Activated CD4-positive, alpha-beta T cell treated with anti-CD3 and anti-CD28 coated beads, Interleukin-2, amount 50 U/mL, for 1 hour (primary cell): ENCODE results near the gene UBAC2.

Experiments
- DNase-seq: peaks from one replicate; pipeline ENCODE4 v3.0.0-alpha.2; 2020

Gene UBAC2

GRCh38 chr13:99315186-99315585, 114.5 kb downstream of the UBAC2 start:
- DNase-seq = no peak

- no peak for DNase-seq
Observed at GRCh38 chr13:99316224-99316623, 115.6 kb downstream of the UBAC2 start.

GRCh38 chr13:99316657-99317256, 116.1 kb downstream of the UBAC2 start:
- no peak for DNase-seq

GRCh38 chr13:99320693-99321481, 120.2 kb downstream of the UBAC2 start:
- DNase-seq = peak; percentile 28

GRCh38 chr13:99321709-99322108, 121.1 kb downstream of the UBAC2 start:
- DNase-seq = no peak

GRCh38 chr13:99322297-99323103, 121.8 kb downstream of the UBAC2 start:
- peak; percentile 29 for DNase-seq

- DNase-seq = no peak
Observed at GRCh38 chr13:99323488-99323887, 122.8 kb downstream of the UBAC2 start.

GRCh38 chr13:99326012-99326411, 125.4 kb downstream of the UBAC2 start:
- no peak for DNase-seq

- DNase-seq = no peak
Observed at GRCh38 chr13:99327126-99327525, 126.5 kb downstream of the UBAC2 start.

- no peak for DNase-seq
Observed at GRCh38 chr13:99327761-99328160, 127.1 kb downstream of the UBAC2 start.

- no peak for DNase-seq
Observed at GRCh38 chr13:99329477-99329876, 128.8 kb downstream of the UBAC2 start.

GRCh38 chr13:99330942-99331341, 130.3 kb downstream of the UBAC2 start:
- no peak for DNase-seq

- DNase-seq = no peak
Observed at GRCh38 chr13:99331881-99332293, 131.2 kb downstream of the UBAC2 start.

- DNase-seq = no peak
Observed at GRCh38 chr13:99332456-99332855, 131.8 kb downstream of the UBAC2 start.

- no peak for DNase-seq
Observed at GRCh38 chr13:99334221-99334620, 133.6 kb downstream of the UBAC2 start.

GRCh38 chr13:99335087-99335486, 134.4 kb downstream of the UBAC2 start:
- DNase-seq = no peak

GRCh38 chr13:99335603-99336002, 134.9 kb downstream of the UBAC2 start:
- DNase-seq = no peak

- no peak for DNase-seq
Observed at GRCh38 chr13:99339230-99339721, 138.6 kb downstream of the UBAC2 start.

GRCh38 chr13:99339736-99340397, 139.2 kb downstream of the UBAC2 start:
- DNase-seq = peak; percentile 59

GRCh38 chr13:99340638-99341037, 140.0 kb downstream of the UBAC2 start:
- no peak for DNase-seq

- DNase-seq = no peak
Observed at GRCh38 chr13:99341969-99342722, 141.5 kb downstream of the UBAC2 start.

- no peak for DNase-seq
Observed at GRCh38 chr13:99342723-99343315, 142.2 kb downstream of the UBAC2 start.
